PC-9 (cell line): ENCODE data around the gene PCNX1. TPM values are rescaled to one million over a fixed set of nuclear protein-coding genes. Genes with fewer than 3 reads are reported as not detected.

Source experiments
- BruUV-seq: library from RNA; stranded (reverse); fragments of 400-500 nt; replicated peaks from 2 replicates; lab custom pipeline; 2021; lab: Mats Ljungman, UMichigan
- CTCF ChIA-PET: fragments of 300-600 bp; sonication (Branson Sonifier 250); formaldehyde crosslinking; loops from one replicate; lab custom pipeline; 2022; ENCODE audit warnings: antibody characterized with exemption; lab: Charles Lee
- POLR2A ChIA-PET: fragments of 300-600 bp; sonication (Branson Sonifier 250); formaldehyde crosslinking; loops from one replicate; lab custom pipeline; 2022; ENCODE audit warnings: antibody characterized with exemption; ENCODE audit not compliant: unreplicated experiment; lab: Charles Lee
- DNase-seq, 2 experiments: peaks; one replicate each; pipeline versions ENCODE4 v3.0.0 to v3.0.0-alpha.2; 2015 to 2022; ENCODE audit warnings: mixed read lengths in 1 of 2
- H2AFZ ChIP-seq: fragments of 200-600 bp; sonication (generic); 2 replicates; pipeline ENCODE4 v1.8.1; 2017; ENCODE audit warnings: antibody characterized with exemption
- H3F3A ChIP-seq: fragments of 200-600 bp; sonication (generic); 2 replicates; pipeline ENCODE4 v1.8.1; 2017; ENCODE audit warnings: antibody characterized with exemption, mild to moderate bottlenecking, low read depth; ENCODE audit not compliant: insufficient read depth
- H3K27ac ChIP-seq: fragments of 200-600 bp; sonication (generic); 2 replicates; pipeline ENCODE4 v1.6.1; 2016; ENCODE audit warnings: mixed run types
- H3K27me3 ChIP-seq: fragments of 200-600 bp; sonication (generic); 2 replicates; pipeline ENCODE4 v1.6.1; 2016; ENCODE audit warnings: low read depth, mixed run types; ENCODE audit not compliant: insufficient read depth
- H3K36me3 ChIP-seq: fragments of 200-600 bp; sonication (generic); 2 replicates; pipeline ENCODE4 v1.6.1; 2016; ENCODE audit warnings: low read depth, mixed run types
- H3K4me1 ChIP-seq: fragments of 200-600 bp; sonication (generic); replicated peaks from 2 replicates; pipeline ENCODE4 v1.6.1; 2016; ENCODE audit warnings: mixed run types; ENCODE audit not compliant: insufficient read depth
- H3K4me2 ChIP-seq: fragments of 200-600 bp; sonication (generic); 2 replicates; pipeline ENCODE4 v1.6.1; 2017; ENCODE audit warnings: mixed run types
- H3K4me3 ChIP-seq: fragments of 200-600 bp; sonication (generic); 2 replicates; pipeline ENCODE4 v1.6.1; 2016; ENCODE audit warnings: mixed run types
- H3K79me2 ChIP-seq: fragments of 200-600 bp; sonication (generic); 2 replicates; pipeline ENCODE4 v1.6.1; 2017; ENCODE audit warnings: low read depth, mixed run types
- H3K9me2 ChIP-seq: fragments of 200-600 bp; sonication (generic); 2 replicates; pipeline ENCODE4 v1.8.1; 2017; ENCODE audit warnings: mild to moderate bottlenecking; ENCODE audit not compliant: insufficient read depth
- H3K9me3 ChIP-seq: fragments of 200-600 bp; sonication (generic); 2 replicates; pipeline ENCODE4 v1.8.1; 2016; ENCODE audit warnings: low read depth; ENCODE audit not compliant: insufficient read depth
- H4K20me1 ChIP-seq: fragments of 200-600 bp; sonication (generic); 2 replicates; pipeline ENCODE4 v1.8.1; 2017; ENCODE audit not compliant: insufficient read depth
- EZH2 ChIP-seq: fragments of 200-600 bp; sonication (generic); IDR thresholded peaks from 2 replicates; pipeline ENCODE4 v1.8.0; 2017; ENCODE audit warnings: antibody characterized with exemption, low read depth
- intact Hi-C: fragments of 100-400 bp; cut with micrococcal nuclease; formaldehyde crosslinking; loops from one replicate; pipeline ENCODE4 v1.10.0; 2022; ENCODE audit not compliant: unreplicated experiment
- total RNA-seq: library from RNA; stranded (reverse); gene quantifications from 2 replicates; pipeline ENCODE4 v1.2.3, GENCODE V29; 2021
- TF ChIP-seq, protein P1 (sequence below): fragments of 200-600 bp; sonication (generic); conservative IDR thresholded peaks from 2 replicates; pipeline ENCODE4 v1.6.1; 2017; ENCODE audit warnings: mixed run types, antibody characterized with exemption, mild to moderate bottlenecking, moderate library complexity

Gene PCNX1
- total RNA-seq, 1 experiment from 2014 or later, result 37.6 TPM

DNA sequence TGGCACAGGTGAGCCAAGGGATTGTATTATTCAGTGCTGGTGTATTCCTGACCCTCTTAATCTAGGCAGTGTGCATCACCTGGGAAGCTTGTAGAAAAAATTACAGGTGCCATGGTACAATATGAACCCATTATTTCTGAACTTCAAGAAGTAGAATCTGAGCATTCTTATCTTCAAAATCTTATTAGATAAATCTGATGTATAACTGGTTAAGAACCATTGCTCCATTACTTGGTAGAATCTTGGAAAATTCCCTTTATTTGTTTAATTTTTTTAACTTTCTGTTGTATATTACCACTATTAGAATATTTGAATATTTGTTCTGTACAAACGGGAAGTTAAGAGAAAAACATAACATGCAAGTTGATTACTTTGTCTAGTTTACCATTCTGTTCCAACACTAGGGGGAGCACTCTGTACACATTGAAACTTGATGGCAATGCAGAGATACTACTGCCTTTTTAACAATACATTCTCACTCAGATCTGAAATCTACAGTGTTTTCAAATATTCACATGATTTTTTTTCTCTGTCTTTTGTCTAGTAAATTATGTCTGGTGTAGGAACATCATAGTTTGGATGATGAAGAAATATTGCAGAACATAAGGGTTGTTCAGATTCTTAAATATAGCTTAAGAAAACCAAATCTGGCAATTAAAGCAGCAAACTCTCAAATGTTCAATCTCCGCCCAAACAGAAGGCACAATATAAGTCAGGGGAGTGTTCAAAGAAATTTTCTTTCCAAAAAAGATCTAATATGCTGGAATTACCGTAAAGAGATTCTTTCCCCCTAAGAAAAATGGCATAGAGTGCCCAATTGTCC lies 196.6 kb downstream of the PCNX1 start:
- no peak overlapping the region for H2AFZ ChIP-seq

GRCh38 chr14:71105177-71105576 lies 197.9 kb downstream of the PCNX1 start:
- H3K79me2 ChIP-seq, result no peaks in the 10 kb centered on the region
- H3F3A ChIP-seq, result peaks cover 8% of the 10 kb centered on the region; the same call in 1 of the 2 replicates
- BruUV-seq, result no TSS peak
- no peaks in the 10 kb centered on the region for H3K4me1 ChIP-seq
- H3K9me2 ChIP-seq, result no peaks in the 10 kb centered on the region
- CTCF ChIA-PET, result interaction anchor here (0.8 to 3.0 kb wide), 2 partner anchors 648 to 750 kb away, joined by 3 to 9 read pairs; no protein-coding TSS in a partner anchor
- DNase-seq, result no peak
- no peak overlapping the region for H3K4me2 ChIP-seq
- intact Hi-C loops, result loop anchor here (10.0 kb wide), 1 partner anchor 750 kb away; no protein-coding TSS in a partner anchor
- no peaks in the 10 kb centered on the region for H3K27me3 ChIP-seq
- no peak overlapping the region for H2AFZ ChIP-seq
- H4K20me1 ChIP-seq, result no peaks in the 10 kb centered on the region
- H3K4me3 ChIP-seq, result no peak overlapping the region
- H3K36me3 ChIP-seq, result no peaks in the 10 kb centered on the region
- H3K27ac ChIP-seq, result no peak overlapping the region
- POLR2A ChIA-PET, result no interaction called here
- no peaks in the 10 kb centered on the region for H3K9me3 ChIP-seq
- TF ChIP-seq EZH2, result no peak
- TF ChIP-seq, protein P1, sequence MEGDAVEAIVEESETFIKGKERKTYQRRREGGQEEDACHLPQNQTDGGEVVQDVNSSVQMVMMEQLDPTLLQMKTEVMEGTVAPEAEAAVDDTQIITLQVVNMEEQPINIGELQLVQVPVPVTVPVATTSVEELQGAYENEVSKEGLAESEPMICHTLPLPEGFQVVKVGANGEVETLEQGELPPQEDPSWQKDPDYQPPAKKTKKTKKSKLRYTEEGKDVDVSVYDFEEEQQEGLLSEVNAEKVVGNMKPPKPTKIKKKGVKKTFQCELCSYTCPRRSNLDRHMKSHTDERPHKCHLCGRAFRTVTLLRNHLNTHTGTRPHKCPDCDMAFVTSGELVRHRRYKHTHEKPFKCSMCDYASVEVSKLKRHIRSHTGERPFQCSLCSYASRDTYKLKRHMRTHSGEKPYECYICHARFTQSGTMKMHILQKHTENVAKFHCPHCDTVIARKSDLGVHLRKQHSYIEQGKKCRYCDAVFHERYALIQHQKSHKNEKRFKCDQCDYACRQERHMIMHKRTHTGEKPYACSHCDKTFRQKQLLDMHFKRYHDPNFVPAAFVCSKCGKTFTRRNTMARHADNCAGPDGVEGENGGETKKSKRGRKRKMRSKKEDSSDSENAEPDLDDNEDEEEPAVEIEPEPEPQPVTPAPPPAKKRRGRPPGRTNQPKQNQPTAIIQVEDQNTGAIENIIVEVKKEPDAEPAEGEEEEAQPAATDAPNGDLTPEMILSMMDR, result no peak

More for the DNA sequence above, 196.6 kb downstream of the PCNX1 start:
- intact Hi-C loops, result loop anchor here (1.0 to 10.0 kb wide), 2 partner anchors 649 to 751 kb away; no protein-coding TSS in a partner anchor
- ChIA-PET POLR2A (no interaction called here), CTCF (interaction anchor here (0.7 to 3.0 kb wide), 4 partner anchors 635 to 1861 kb away, joined by 3 to 9 read pairs (median 4); no protein-coding TSS in a partner anchor)
- H3K36me3 ChIP-seq, result no peaks in the 10 kb centered on the region
- no peaks in the 10 kb centered on the region for H3K4me1 ChIP-seq
- no peaks in the 10 kb centered on the region for H3K79me2 ChIP-seq
- DNase-seq, result peak in 1 of 2 experiments; percentile 63
- no peak for TF ChIP-seq EZH2
- TF ChIP-seq, protein P1, result peak; percentile 97
- no TSS peak for BruUV-seq
- H3K9me3 ChIP-seq, result no peaks in the 10 kb centered on the region
- H3K4me3 ChIP-seq, result no peak overlapping the region
- no peak overlapping the region for H3K27ac ChIP-seq
- peaks cover 8% of the 10 kb centered on the region; the same call in 1 of the 2 replicates for H3F3A ChIP-seq
- no peak overlapping the region for H3K4me2 ChIP-seq
- H3K9me2 ChIP-seq, result no peaks in the 10 kb centered on the region
- H4K20me1 ChIP-seq, result no peaks in the 10 kb centered on the region
- H3K27me3 ChIP-seq, result no peaks in the 10 kb centered on the region

DNA sequence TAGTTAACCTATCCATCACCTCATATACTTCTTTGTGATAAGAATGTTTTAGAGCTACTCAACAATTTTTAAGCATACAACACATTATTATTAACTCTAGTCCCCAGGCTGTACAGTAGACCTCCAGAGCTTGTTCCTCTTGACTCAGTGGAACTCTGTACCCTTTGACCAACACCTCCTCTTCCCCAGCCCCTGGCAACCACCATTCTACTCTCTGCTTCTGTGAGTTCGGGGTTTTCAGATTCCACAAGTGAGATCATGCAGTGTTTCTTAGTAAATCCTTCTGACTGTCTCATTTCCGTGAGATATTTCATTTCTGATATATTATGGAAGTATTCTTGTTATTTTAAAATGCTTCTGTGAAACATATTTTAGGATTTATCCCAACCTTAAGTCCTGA lies 200.7 kb downstream of the PCNX1 start:
- CTCF ChIA-PET, result no interaction called here
- intact Hi-C loops, result loop anchor here (10.0 kb wide), 1 partner anchor 747 kb away; no protein-coding TSS in a partner anchor

More for the DNA sequence above, 200.7 kb downstream of the PCNX1 start:
- Histone ChIP-seq H3K9me3 (no peaks in the 10 kb centered on the region), H4K20me1 (no peaks in the 10 kb centered on the region), H2AFZ (no peak overlapping the region), H3F3A (peaks cover 7% of the 10 kb centered on the region; the same call in 1 of the 2 replicates), H3K9me2 (no peaks in the 10 kb centered on the region), H3K4me1 (no peaks in the 10 kb centered on the region), H3K79me2 (no peaks in the 10 kb centered on the region), H3K4me3 (no peak overlapping the region), H3K36me3 (no peaks in the 10 kb centered on the region), H3K27ac (no peak overlapping the region), H3K4me2 (no peak overlapping the region), H3K27me3 (no peaks in the 10 kb centered on the region)
- DNase-seq, result no peak
- no TSS peak for BruUV-seq
- TF ChIP-seq EZH2, result no peak
- TF ChIP-seq, protein P1, result no peak
- POLR2A ChIA-PET, result no interaction called here
